Activated CD8-positive, alpha-beta memory T cell treated with anti-CD3 and anti-CD28 coated beads, Interleukin-2, amount 50 U/mL, for 48 hours (primary cell): ENCODE measurements around the gene DYNC1I2.
A peak's percentile ranks its signal among the peaks of the same experiment; 100 is the strongest.

Experiments used
- DNase-seq: peaks from one replicate; pipeline ENCODE4 v3.0.0-alpha.2; 2020

Gene DYNC1I2

DNA sequence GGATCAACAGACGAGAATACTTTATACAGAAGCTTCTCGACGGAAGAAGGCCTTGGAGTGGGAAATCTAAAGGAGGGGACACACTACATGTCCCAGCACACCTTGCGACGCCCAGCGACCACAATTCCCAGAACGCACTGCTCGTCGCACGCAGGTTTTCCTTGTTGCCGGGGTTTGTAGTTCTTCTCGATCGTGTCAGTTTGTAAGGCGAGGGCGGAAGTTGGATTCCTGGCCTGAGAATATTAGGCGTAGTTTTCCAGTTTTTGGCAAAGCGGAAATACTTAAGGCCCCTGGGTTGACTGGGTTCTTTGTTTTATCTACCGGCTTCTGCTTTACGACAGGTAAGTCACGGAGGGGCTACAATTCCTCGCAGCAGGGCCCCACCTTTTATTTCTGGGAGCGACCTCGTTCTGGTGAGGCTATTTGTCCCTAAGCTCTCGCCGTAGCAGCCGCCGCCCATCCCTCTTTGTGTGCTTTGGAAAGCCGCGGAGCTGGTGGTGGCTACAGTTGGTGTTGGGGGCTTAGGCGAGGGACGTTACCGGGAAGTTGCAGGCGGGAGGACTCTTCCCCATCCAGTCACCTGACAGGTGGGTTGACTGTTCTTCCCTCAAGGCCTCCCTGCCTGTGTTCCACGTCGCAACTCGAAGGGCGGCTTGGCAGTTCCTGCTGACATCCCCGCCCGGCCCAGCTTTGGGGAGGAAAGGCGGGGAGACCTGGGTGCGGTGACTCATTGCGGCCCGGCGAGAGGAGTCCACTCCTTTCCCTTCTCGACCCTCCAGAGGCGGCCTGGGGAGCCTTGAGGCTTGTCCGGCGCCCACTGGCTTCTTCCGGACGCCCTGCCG lies at the start of gene DYNC1I2:
DYNC1I2 (plus strand) TSS at position 183 of the 842 bp plus-strand sequence. CDS start 2,687 bp downstream, outside the sequence.
- DNase-seq, result peak; percentile 83

DNA sequence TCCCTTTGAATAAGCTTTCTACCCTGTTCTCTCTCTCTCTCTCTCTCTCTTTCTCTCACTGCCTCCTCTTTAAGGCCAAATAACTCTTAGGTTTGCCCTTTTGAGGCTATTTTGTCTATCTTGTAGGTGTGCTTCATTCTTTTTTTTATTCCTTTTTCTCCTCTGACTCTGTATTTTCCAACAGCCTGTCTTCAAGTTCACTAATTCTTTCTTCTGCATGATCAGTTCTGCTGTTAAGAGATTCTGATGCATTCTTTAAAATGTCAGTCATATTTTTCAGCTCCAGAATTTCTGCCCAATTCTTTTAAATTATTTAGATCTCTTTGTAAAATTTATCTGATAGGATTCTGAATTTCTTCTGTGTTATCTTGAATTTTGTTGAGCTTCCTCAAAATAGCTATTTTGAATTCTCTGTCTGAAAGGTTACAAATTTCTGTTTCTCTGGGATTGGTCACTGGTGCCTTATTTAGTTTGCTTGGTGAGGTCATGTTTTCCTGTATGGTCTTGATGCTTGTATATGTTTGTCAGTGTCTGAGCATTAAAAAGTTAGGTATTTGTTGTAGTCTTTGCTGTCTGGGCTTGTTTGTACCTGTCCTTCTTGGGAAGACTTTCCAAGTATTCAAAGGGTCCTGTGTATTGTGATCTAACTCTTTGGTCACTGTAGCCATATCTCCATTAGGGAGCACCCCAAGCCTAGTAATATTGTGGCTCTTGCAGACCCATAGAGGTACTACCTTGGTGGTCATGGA lies 35.4 kb upstream of the DYNC1I2 start:
- DNase-seq, result no peak

DNA sequence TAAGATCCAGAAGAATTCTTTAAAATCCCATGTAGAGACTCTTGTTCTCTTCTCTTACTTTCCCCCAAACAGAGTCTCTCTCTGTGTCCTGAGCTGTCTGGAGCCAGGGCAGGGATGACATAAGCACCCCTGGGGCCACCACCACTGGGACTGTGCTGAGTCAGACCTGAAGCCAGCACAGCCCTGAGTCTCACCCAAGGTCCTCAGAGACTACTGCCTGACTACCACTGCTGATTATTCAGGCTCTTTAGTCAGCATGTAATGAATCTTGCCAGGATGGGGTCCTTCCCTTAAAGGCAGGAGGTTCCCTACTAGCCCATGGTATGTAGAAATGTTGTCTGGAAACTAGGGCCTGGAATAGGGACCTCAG lies 34.9 kb upstream of the DYNC1I2 start:
- DNase-seq, result no peak

DNA sequence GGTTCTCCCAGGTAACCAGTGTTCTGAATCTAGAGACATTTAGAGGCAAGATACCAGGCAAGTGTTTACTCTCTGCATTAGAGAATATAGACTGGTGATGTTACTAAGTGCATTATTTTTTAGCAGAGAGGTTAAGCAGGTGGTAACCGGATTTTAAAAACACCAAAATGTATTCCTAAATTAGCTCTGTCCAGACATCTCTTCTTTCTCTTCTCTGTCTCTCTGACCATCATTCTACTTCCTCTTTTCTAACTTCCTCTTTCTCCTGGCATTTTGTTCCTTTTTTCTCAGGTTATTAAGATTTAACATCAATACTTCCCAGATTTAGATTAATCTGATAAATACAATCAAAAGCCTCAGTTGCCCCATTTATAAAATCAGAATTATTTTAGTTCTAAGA lies 31.7 kb upstream of the DYNC1I2 start:
- DNase-seq, result no peak

DNA sequence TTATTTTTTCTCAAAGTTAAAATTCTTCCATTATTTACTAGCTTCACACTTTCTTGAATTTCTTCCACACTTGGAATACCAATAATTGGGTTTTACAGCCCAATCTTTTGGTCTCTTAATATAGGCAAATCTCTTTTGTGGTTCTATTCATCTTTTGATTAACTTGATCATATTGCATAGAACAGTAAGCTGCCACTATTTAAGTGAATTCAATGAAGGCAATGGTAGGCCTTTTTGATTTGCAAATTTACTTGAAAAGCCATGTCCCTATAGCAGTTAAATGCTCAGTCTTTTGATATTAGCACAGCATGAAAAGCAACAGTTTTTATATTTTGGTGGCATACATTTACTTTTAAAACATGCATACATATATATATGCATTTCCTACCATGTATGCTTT lies 20.2 kb upstream of the DYNC1I2 start:
- DNase-seq, result no peak

DNA sequence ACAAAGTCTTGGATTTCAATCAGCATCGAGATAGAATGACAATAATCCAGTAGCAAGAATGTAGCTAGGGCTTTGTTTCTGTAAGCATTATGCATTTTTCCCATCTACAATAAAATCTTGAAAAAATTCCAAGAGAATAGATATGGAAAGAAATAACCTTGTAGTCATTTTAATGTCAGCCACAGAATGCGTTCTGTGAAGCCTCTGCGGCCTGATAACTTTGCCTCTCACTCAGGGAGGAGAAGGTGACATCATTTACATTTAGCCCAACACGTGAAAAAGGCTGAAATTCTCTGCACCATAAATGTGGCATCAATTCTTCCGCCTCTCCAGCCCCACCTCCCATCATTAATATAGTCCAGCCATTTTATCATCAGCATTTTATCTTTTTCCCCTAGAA lies 19.1 kb upstream of the DYNC1I2 start:
- no peak for DNase-seq

DNA sequence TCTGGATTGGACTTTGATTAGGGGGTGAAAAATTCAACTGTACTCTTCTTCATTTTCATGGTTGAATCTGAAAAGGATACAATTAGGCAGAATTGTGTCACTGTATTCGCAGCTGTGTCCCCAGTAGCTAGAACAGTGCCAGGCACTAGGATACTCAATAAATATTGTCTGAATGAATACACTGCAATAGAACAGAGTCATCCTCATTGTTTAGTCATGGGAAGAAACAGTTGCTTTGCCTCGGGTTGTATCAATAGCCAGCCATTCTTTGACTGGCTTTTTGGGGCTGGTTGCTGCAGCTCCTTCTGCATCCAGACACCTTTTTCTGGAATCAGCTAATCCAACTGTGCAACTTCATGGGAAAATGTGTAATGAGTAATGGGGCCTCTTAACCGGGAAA lies 18.1 kb upstream of the DYNC1I2 start:
- DNase-seq, result no peak

DNA sequence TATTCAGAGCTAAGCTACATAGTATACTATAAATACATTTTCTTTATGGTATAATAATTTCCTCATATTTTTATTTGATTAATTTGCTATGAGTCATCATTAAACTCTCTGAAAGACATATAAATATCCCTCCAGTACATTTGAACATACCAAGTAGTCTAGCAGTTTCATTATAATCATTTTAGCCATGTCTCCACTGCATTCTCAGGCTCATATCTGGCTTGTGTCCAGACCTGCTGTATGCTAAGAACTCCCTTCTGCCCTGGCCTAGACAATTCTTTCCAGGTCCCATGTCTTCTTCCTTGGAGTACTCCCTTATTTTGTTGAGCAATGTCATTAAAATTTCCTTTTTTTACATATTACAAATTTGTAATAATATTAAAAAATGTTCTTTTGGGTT lies 16.6 kb upstream of the DYNC1I2 start:
- no peak for DNase-seq

DNA sequence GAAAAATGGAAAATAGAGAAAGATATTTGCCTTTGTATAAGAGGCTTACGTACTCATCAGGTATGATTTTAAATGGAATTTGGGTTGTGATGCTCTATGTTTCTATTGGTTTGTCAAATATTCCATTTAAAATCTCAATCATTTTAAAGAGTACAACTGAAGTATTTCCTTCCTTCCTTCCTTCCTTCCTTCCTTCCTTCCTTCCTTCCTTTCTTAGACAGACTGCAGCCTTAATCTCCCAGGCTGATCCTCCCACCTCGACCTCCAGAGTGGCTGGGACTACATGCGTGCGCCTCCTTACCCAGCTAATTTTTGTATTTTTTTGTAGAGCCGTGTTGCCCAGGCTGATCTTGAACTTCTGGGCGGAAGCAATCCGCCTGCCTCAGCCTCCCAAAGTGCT lies 15.4 kb upstream of the DYNC1I2 start:
- DNase-seq, result no peak

DNA sequence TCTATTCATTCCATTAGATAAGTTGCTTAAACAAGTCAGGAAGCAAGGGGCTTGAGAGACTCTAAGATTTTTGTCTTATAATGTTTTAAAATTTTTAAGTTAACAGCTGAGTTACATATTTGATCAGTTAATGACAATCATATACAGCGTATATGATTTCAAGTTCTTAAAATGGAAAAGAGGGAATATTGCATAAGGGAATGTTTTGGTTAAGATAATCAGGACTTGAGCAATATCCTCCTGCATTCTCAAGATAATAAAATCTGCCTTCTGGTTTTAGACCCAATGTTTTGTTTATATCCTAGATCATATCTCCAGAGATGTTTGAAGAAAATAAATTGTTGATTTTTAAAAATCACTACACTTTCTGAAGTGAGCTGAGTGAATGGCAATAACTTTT lies 13.4 kb upstream of the DYNC1I2 start:
- no peak for DNase-seq

DNA sequence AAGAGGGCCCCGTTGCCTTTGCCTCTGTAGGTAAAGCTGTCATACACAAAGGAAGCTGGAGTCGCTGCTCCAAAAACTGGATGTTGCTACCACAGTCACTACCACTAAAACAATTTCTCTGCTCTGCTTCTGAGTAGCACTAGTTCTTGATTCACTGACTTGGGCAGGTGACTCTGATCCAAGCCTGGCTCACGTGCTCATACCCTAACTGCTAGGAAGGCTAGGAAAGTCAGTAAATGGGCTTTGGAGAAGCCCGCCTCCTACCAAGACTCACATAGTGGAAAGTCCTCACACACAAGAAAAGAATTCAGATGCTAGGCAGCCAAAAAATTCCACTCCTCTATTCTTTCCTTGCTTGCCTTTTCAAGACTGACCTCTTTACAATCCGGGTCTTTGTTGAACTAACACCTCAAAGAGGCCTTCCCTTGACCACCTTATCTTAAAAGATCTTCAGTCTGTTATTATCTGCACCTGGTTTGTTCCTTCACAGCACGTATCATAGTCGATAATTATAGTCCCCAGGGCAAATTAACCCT lies 11.4 kb upstream of the DYNC1I2 start:
- no peak for DNase-seq

DNA sequence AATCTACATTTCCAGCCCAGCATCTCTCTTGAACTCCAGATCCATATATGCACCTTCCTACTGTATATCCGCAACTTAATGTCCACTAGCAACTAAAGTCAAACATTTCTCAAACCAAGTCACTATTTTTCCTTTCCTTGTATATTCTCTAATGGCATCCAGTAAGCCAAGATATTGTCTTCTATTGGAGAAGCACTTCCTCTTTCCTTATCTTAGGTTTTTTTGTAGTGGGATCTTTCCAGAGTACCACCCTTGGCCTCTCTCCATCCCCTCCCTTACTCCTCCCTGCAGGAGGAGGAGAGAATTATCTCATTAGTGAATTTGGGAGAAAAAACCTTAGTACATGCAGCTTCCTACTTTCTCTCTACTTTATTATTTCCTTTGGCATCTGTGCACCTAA lies 8.7 kb upstream of the DYNC1I2 start:
- DNase-seq, result no peak

DNA sequence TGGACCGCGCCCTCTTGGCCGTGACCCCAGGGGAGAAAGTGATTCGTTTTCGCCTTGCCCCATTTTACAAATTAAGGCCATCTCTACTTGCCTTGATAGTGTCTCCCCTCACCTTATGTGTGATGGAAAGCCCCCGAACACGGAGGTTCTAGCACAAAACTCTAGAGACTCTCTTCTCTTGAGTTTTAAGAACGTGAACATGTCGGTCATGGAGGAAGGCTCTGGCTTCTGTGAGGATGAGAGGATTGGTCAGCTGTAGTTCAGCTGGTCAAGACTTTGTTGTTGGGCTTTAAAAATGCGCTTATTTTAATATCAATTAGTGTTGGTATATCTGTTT lies 828 bp downstream of the DYNC1I2 start:
- no peak for DNase-seq

DNA sequence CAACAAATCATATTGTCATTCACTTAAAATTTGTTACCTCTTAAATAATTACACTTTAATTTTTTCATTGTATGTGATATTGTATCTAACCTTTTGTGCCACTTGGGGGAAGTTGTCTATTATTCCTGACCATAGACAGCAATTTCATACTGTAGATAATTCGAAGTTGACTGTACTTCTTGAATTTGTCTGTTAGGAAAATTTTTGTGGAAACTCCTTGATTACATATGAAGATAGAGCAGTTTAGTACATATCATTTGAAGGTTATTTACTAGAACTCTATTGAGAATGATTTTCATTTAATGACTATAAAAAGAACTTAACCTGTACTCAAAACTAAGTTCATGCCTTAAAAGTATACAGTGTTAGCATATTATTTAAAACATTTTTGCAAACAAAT lies 5.1 kb downstream of the DYNC1I2 start:
- DNase-seq, result no peak

DNA sequence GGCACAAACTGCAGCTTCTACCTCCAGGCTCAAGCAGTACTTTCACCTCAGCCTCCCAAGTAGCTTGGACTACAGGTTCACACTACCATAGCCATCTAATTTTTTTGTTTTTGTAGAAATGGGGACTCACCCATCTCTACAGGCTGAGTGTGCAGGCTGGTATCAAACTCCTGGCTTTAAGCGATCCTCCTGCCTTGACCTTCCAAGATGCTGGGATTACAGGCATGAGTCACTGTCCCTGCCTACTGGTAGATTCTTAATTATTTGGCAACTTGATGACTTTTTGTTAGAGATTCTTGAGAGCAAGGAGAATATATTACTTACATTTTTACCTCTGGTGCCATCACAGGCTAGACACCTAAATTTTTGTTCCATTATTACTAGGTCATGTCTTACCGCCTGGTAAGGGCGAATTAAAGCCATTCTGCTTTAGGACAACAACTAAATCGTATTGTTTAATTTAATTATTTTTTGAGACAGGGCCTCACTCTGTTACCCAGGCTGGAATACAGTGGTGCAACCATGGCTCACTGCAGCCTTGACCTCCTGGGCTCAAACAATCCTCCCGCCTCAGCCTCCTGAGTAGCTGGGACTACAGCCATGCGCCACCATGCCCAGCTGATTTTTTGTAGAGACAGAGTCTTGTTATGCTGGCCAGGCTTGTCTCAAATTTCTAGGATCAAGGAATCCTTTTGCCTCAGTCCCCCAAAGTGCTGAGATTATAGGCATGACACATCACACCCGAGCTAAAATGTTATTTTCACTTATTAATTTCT lies 15.7 kb downstream of the DYNC1I2 start:
- DNase-seq, result no peak

DNA sequence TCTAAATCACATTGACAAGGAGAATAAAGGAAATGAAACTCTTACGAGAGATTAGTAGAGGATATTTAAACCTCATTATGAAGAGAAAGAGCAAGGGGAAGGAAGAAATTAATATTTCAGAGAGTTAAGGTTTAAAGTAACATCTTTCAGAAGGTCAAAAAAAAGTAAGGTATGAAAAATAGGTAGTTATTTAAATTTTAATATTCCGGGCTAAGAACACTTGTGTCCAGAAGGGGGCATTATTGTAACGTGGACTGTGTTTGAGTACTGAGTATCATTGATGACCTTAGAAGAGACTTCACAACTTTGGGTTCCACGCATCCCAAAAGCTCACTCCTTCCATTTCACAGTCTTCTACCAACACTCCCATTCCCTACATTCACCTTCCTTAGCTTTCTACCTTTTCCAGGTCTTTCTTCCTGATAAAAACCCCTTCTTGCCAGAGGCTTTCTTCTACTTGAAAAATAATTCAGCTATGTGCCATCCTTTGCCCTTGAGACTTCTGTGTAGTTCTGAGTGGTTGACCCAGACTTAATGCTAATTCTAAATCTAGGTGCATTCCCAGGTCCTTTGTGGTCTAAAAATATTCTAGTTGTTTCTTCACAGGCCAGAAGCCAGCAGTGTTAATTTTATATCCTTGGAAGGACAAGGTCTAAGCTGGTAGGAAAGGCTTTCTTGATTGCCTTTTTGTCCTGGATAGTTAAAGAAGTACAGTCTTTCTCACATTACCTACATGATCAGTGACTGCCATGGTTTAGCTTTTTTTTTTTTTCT lies 16.5 kb downstream of the DYNC1I2 start:
- no peak for DNase-seq

DNA sequence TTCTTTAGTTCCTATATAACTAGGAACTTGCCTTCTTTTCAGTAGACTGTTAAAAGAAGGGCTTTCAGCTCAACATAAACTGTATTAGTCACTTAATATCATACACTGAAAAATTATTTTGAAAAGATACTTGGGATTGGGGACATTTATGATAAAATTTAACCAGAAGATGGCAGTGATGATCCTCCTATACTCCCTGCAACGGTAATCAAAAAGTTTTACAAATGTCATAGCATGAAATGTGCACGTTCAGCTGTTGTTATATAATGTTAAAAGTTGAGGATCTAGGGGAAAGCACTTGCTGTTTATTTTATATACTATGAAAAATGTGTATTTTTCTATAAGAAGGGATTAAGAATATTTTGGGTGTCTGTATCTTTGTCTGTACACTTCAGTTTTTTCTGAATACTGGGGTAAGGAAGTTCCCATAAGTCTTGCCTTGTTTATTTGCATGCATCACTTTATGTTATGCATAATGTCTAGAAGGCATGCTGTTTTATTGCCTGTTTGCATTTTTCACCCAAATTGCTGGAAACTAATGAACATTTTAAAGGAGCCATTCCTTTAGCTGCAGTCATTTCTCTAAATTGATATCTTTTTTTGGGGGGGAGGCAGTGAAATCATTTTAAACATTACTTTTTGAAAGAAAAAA lies 19.0 kb downstream of the DYNC1I2 start:
- no peak for DNase-seq

DNA sequence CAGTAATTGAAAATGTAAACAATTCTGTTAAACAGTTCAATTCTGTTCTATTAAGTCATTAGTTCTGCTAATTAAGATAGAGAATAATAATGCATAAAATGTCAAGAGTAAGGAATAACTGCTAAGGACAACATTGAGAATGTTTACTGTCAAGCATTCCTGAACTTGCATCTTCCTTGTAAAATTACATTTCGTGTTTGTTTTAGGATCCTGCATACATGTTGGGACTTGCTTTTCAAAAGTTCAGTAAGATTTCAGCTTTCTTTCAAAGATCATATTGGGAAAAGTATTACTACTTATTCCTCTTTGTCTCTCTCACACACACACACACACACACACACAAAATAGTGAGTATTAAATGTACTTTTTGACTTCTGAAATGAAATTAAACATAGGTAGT lies 20.5 kb downstream of the DYNC1I2 start:
- no peak for DNase-seq

DNA sequence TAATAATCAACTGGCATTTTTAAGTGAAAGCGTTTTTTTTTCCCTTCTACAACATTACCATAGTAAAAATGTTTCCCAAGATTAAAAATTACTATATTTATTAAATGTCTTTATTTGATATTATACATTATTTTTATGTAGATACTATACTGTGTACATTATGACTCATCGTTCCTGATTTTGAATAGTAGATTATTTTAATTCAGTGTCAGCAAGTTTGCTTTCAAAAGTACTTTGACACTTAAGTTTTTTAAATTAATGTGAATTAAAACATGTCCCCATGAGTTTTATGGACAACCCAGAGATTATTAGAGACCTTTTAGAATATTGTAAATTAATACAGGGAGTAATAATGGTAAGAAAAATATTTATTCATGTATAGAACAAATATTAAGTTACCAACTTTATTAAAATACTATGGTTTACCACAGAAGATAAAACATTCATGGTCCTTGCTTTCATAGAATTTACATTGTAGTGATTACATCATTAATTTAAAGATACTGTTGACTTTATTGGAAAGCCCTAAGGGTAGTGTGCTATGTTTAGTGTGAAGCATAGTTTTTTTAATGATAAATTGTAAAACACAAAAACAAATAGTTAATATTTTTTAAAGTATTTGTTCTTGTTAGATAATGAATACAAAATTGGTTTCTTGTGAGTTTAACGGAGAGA lies 21.9 kb downstream of the DYNC1I2 start:
- DNase-seq, result no peak

DNA sequence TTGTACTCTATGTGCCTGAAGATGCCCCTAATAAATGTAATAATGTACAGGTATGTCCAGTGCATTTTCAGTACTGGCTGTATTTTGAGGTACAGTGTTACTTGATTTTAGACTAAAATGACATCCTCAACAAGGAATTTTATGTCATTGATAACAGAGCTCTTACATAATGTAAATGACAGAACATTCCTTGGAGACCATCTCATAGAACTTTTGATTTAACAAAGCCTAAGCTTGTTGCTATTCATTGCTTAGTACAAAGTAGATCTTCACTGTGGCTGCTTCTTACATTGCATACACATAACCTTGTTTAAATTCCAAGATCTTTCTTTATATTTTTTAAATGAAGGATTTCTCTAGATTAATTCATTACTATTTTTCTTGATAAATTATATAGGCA lies 24.1 kb downstream of the DYNC1I2 start:
- no peak for DNase-seq

DNA sequence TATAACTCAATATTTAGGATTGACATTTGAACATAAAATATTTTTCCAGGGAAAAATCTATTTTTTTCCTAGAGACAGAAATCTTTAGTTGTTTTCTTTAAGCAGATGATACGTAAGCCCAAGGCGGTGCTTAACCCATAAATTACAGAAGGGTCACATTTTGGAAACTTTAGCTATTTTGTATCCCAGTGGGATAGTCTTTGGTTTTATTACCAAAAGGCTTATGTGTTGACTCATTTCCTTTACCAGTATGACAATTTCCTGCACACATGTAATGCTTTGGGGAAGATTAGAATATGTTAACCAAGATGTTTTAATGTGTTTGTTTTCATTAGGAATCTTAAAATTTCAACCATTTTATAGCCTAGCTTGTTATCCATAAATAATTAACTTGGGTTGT lies 24.8 kb downstream of the DYNC1I2 start:
- no peak for DNase-seq

DNA sequence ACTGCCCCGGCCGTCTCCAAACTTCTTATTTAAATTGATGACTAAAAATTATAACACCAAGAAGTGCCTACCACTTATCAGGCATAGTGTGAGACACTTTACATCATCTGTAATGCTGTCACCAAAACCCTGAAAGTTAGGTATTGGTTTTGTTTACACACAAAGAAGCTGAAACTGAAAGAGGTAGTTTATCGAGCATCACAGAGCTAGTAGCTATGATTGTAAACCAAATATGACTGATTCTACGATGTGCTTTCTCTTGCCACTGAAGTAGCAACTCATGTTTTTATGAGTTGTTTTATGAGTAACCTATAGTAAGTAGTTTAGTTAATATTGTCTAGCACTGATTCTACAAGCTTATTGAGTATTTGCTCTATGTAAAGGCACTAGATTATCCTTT lies 31.5 kb downstream of the DYNC1I2 start:
- DNase-seq, result no peak
